Stimulated activated CD8-positive, alpha-beta memory T cell treated with anti-CD3 and anti-CD28 coated beads, Interleukin-7, amount 100 ng/mL, for 4 hours (primary cell): ENCODE measurements around the gene ALG12.

ENCODE experiments used
- DNase-seq, 2 donors: peaks; one replicate each; pipeline ENCODE4 v3.0.0-alpha.2; 2020; ENCODE audit warnings: low read depth in 2 of 2

Gene ALG12

DNA sequence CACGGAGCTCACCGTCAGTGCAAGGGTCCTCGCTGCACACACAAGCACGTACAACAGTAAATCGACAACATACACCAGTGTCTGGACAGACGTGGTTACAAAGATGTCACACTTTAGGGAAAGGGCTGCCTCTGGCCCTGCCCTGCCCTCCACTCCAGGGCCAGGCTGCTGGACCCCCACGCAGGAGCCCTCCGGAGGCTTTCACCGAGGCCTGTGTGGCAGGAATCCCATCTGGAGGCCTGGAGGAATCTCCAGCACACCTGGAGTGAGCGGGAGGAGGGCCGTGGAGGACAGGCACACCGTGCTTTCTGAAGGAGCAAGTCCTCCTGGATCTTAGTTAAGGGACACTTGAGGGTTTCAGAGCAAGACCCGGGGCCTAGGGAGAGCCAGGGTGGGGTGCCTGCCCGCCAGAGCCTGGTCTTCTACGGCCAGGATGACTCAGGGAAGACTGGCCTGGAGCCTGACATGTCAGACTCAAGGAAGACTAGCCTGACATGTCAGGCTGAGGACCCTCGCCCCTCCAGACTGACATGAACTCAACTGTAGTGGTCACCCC lies 40.2 kb upstream of the ALG12 start:
- DNase-seq: no peak

DNA sequence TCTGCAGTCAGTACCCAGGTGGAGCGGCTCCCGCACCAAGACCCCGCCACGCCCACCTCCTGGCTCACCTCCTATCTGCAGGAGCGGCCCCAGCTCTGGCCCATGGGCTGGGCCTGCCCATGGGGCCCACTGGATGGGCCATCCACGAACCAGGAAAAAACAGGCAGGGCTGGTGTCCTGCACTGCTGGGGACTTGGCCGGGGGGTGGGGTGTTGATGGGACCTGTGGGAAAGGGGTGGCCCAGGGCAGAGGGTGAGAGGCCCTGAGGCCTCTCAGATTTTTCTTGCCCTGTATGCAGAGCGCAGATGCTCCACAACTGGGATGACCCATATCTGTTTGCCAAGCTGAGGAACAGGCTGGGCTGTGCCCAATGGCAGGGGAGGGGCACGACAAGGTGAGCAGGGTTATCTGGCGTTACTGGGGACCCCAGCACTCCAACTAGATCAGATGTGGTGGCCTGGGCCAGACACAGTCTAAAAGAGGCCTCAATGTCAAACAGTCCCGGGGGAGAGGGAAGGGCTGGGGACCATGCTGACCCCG lies 39.7 kb upstream of the ALG12 start:
- no peak for DNase-seq

DNA sequence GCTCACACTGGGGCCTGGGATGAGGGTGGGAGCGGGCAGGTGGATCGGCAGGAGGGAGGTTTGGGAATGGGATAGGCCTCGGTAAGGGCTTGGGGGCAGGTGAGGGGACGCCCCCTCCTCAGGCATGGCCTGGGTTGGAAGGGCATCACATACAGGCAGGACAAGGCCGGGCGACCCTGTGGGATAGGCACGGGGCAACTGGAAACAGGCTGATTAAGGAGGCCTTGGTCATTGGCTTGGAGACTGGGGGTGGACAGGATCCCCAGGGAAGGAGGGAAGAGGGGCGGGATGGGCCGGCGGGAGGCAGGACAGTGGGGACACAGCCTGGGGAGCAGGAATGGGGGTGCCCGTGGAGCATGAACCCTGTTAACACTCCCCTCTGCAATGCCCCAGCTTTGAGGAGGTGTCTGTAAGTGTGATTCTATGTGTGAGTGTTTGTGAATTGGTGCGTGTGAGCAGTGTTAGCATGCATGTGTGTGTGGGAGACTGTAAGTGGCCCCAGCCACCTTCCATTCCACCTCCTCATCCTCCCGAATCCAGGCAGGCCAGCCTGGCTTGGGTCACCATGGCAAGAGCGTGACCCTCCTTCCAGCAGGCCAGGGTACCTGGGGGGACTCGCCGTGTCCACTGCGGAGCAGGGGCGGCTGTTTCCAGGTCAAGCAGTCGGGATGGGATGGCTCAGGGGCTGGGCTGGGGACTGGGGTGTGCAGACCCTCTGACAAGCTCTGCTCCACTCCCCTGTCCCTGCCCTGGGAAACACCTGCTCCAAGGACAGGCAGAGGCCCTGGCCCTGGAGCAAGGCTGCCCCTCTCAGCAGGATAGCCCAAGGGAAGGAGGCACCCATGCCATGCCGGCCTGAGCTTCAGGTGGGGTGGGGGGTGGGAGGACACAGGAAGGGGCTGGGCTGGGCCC lies 38.9 kb upstream of the ALG12 start:
- DNase-seq: no peak

DNA sequence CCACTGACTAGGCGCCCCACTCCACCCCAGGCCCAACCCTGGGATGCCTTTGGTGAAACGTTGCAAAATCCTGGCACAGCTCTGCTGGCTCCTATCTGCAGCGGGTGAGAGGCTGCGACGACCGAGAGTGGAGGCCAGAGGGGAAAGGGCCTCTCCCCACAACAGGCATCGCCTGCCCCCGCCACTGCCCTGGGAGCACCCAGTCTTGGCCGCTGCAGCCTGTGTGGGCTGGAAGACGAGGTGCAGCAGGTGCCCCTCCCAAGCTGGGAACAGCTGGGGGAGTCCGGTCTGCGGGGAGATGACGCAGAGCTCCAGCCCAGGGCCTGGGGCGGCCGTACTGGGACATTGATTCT lies 38.2 kb upstream of the ALG12 start:
- DNase-seq: no peak

DNA sequence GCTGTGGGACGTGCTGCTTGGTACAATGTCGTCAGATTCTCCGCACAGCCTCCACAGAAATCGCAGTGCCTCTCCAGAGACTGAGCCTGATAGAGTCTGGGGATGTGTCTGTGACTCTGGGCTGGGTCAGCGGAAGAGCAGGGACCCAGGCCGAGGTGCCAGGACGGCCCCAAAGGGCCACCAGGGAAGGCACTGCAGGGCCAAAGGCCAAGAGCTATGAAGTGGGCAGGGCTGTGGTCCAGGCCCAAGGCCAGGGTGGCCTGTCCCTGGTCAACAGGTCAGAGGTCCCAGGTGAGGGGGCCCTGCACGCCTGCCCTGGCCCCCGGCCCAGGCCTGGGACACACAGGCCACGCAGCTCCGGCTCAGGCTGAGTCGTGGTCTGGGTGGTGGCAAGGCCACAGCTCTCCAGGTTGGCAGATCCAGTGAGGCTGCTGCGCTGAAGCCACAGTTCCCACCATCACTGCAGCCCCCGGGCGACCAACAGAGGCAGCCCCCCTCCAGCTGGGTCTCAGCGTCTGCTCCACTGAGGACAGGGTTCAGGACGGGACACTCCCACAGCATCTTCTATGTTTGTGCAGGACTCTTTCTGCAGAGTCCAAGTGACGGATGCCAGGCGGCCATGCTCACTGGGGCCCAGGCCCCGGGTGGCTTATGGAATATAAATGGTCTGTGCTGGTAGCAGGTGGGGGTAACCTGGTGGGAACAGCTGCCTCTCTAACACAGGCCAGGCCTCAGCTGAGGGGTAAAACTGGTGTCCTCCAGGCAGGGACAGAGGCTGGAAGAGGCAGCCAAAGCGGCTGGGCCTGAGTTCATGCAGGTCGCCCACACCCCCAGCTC lies 37.6 kb upstream of the ALG12 start:
- DNase-seq: no peak

DNA sequence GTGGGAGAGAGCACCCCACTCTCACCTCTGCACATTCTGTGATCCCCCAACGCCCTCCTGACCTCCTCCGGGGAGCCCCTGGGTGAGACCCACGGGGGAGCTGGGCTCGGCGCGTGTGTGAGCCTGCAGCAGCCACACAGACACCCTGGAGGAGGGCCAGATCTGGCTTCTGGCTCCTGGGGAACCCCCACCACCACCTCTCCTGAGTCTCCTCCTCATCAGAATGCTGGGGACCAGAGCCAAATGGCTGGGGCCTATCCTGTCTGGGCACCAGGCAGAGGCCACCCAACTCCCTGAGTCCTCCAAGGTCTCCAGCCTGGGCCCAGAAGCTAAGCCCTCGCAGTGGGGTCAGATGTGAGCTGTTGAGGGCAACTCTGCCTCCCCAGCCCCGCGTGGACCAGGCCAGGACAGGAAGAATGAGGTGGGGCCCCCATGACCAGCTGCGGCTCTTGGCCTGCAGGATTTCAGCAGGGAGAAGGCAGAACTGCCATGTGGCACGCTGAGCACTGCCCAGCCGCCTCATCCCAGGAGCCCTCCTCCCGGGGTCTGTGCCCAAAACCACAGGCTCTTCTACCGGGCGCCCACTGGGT lies 36.8 kb upstream of the ALG12 start:
- DNase-seq: no peak

DNA sequence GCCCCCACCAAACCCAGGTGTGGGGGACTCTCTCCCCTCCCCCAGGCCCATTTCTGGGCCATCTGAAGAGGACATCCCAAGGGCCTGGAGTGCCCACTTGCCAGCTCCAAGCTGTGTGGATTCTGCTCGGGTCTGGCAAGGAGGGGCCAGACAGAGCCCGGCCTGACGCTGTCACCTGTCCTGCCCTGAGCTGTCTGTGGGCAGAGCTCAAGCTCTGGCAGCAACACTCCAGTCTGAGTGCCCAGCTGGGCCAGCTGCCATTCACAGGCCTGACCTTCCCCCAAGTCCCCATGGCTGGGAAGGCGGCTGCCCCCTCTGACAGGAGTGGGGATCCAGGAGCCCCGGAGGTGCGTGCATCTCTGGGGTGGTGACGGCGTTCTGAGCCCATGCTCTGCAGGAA lies 36.1 kb upstream of the ALG12 start:
- no peak for DNase-seq

DNA sequence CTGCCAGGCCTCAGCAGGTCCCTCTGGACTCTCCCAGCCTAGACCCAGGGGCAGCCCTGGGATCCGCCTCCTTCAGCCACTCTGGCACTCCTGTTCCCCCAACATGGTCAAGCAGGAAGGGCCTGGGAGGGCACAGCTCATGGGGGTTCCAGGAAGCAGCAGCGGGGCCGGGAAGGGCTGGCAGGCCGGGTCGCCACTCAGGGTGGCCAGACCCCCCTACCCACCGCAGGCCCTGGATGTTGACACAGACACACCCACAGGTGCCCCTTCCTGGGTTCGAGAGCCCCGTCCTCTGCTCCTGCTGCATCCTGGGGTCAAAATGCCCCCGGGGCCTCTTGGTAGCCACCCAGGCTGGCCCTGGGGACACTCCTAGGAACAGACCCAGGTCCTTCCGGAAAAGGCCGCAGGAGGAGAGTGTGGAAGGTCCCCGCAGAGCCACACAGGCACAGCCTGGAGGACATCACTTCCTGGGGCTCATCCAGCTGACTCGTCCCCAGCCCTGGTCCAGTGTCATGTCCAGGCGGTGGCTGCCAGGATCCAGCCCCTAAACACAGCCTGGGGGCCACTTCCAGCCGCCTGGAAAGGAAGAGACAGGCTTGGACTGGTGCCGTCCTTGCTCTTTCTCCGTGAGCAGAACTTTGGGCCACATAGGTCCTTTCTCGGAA lies 35.6 kb upstream of the ALG12 start:
- DNase-seq: no peak

DNA sequence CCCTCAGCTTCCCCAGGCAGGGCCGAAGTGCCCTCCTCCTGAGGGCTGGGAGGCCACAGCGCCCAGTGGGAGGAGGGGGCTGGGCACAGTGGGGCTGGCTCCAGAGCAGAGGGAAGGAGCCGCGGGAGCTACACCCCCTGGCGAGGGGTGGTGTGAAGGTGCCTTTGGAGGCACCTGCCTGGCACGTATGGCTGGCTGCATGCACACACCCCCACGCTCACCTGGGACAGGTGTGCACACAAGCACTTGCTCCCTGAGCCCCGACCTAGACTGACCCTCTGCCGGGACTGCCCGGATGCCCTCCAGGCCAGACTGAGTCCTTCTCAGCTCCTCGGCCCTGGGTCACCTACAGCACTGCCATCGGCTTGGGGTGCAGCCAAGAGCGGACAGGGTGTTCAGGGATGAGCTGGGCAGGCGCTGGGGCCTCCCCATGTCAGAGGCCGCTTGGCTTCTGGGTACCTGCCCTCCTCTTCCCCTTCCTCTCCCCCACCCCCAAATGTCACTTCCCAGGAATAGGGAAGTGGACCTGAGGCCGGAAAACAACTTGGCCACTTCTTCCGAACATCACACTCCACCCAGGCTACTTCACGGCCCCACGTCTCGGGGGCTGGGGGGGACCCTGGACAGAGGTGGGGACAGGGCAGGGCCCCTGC lies 34.9 kb upstream of the ALG12 start:
- no peak for DNase-seq

DNA sequence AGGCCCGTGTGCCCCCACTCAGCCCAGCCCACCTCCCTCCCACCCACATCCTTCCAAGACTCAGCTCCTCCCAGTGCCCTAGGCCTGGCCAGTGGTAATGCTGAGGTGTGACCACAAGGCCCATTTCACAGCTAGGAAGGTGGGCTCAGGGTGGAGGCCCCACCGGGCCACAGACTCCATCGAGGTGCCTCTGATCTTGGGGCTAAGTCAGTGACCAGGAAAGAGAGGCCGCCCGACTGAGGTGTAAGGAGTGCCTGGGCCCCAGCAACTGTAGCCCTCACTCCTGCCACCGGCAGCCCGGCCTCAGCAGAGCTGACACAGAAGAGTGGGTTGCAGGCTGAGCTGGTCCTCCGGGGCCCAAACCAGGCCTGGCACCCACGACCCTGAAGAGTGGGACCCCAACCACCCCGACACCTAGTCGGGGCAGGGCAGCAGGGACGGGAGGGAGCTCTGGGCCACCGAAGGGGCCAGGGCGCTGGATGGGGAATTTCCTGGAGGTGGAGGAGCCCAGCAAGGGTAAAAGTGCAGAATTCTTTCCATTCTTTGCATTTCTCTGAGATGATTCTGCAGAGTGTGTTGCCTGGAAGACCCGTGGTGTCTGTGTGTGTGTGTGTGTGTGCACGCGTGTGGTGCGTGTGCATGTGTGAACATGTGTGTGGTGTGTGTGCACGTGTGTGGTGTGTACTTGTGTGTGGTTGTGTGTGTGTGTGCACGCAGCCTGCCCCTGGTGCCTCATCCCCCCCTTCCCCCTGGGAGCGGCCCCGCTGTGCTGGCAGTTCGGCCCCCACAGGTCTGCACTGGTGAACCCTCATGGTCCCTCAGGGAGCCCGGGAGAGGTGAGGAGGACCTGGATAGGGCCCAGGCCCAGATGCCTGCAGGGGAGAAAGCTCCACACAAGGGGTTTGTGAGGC lies 34.0 kb upstream of the ALG12 start:
- DNase-seq: no peak

DNA sequence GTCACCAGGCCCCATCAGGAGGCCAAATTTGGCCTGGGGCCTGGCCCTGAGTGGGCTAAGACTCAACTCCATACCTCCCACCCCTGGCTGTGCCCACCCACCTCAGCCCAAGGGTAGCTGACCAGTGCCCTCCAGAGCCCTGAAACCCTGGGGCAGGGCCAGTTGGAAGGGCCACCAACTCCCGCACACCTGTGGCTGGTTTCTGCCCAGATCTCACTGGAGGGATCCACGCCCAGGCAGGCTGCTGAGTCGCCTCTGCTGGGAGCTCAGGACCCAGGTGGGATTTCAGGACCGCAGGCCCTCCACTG lies 33.4 kb upstream of the ALG12 start:
- DNase-seq: no peak

DNA sequence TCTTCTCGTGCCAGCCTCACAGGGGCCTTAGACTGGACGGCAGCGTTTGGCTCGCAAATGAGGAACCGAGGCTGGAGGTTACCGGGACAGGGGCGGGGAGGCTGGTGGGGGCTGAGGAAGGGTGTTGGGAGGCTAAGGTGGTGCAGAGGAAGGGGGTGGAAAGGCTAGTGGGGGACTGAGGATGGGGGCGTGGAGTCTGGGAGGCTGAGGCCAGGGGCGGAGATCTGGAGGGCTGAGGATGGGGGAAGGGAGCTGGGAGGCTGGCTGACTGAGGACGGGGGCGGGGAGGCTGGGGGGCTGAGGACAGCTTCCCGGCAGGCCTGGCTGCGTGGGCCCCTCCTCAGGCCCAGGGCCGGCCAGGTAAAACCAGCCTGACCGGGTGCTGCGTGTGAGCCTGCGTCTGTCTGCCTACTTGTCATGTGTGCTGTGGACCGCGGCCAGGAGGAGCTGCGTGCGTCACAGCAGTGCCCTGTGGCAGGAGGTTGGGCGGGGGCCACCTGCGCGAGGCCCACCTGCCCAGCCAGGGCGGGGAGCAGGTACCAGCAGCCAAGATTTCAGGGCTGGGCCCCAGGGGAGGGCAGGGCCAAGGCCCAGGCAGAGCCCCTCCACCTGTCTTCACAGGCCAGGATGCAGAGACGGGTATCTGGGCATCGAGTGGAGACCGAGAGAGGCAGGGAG lies 32.9 kb upstream of the ALG12 start:
- peak in 1 of 2 donors; percentile 85 for DNase-seq

DNA sequence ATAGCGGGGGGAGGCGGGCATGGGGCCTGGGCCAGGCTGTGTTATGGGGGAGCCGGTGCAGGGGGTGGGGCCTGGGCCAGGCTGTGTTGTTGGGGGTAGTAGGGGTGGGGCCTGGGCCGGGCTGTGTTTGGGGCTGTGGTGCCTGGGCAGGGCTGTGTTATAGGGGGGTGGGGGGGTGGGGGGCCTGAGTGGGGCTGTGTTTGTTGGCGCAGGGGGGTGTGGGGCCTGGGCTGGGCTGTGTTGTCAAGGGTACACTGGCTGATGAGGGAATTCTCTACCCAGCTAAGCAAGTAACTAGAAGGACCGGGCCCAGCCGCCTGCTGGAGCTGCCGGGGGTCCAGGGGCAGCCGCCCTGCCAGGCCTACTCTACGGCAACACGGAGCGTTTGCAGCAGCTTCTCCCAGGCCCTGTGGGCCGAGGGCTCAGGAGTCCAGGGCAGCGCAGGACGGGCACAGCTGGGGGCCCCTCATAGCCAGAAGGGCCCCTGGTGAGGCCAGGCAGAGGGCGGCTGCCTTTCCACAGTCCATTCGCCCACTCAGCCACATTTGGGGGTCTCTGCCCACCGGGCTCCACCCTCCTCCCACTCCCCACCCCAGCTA lies 32.3 kb upstream of the ALG12 start:
- DNase-seq: no peak

DNA sequence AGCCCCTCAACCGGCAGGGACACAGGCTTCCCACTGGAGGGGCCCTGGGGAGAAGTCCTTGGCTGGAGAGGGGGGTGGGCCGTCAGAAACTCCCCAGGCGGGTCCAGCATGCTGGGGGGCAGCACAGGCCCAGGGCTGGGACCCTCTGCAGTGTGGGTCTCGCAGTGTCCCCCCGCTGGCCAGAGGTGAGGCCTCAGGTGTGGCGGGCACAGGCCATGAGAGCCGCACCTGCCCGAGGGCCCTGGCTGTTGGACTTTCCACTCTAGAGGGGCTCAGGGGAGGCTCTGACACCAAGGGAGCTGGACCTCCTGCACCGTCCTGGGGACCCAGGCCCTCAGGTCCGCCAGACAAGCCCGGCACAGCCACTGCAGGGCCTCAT lies 31.7 kb upstream of the ALG12 start:
- DNase-seq: no peak

DNA sequence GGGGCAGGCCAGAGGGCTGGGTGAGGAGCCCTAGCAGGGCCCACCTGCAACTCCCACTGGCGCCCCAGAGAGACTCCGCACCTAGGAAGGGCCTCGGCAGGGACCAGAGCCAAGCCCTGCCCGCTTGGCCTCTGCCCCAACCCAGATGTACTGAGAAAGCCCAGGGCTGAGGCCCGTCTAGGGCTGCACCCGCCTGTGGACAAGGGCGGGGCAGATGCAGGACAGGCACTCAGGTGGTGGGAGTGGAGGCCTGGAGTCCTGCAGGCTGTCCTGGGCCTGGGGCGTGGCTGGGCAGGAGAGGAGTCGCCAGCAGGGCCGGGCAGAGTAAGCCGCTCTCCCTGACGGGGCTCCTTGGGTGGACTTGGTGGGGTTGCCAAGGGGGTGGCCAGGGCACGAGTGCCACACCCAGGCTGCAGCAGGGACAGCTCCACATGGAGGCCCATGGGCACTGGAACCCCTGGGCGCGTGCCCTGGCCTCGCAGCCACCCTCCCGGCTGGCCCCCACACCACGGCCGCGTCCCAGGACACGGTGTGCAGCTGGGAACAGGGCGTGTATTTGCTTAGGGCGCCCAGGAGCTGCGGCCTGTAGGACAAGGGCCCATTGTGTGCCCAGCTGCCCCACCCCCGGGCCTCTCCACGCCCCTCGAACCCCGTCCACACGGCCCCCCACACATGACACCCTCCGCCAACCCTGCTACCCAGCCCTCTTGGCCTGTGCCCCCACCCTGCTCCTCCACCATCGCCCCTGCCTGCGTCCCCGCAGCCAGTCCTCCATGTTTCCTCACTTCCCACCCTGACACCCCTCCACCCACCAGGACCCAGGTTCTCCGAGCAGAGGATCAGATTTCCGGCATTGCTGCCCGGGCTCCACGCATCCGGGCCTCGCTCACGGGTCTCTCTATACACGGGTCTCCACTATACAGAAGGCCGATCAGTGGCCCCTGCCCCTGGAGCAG lies 31.0 kb upstream of the ALG12 start:
- no peak for DNase-seq

DNA sequence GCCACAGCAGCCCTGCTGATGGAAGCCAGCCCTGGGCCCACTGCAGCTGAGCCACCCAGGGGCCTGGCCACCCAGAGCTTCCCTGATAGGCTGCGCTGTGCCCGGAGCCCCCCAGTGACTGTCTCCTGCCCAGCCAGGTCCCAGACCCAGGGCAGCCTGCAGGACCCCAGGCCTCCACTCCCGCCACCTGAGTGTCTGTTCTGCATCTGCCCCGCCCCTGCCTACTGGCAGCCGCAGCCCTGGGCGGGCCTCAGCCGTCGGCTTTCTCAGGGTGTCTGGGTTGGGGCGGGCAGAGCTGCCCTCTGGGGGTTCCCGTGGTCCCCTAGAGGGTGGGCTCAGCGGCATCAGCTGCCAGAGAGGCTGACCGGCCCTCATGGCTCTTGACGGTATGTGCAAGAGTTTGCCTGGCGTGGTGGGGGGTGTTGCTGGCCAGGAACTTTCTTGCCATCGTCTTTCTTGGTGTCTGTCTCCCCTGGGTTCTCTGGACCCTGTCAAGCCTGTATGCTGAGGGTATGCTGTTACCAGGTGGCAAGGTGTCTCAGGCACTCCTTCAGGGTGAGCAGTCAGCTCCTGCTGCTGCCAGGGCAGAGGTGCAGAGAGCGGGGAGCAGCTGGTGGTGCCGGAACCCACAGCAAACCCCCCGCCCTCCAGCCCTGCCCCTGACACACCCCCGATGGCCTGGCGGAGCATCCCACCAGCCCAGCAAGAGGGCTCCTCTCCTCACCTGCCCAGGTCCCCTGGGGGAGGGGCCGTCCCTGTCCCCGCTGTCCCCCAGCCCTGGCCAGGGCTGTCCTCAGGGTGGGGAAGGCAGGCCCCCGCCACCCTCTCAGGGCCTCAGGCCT lies 30.1 kb upstream of the ALG12 start:
- no peak for DNase-seq

DNA sequence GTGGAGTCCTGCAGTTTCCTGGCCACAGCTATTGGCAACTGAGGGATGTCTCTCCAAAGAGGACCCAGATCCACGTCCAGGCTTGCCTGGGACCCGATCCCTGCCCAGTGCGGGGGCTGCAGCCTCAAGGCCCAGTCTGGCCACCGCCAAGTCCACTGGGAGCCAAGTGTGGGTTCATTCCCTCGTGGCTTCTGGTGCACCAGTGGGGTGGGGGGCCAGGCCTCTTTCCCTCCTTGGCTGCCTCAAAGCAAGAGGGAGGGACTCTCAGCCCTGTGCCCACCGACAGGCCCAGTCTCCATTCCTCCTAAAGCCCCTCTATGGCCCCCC lies 29.0 kb upstream of the ALG12 start:
- DNase-seq: no peak
